ENCODE measurements around the gene BABAM2.

BABAM2 gene

DNA sequence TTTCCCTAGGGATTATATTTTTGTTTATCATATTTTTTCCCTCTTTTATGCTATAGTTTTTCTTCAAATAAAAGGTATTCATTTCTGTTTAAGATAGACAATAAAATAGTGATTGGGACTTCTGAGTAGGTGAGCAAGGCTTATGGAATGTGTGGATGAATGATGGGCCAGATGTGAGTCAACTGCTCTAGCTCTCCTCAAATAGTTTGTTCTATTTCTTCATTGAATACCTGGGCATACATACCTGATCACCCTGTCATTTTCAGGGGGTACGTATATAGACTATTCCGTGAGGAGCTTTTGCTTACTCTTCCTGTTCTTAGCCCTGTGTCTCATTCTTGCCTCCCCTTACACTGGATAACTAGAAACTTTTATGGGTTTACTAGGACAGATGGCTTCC is 41.9 kb downstream of the BABAM2 start:
- H3K27me3 ChIP-seq, result no peaks in the 10 kb centered on the region
- H3K4me1 ChIP-seq, result peaks cover 8% of the 10 kb centered on the region; the same call in 1 of the 2 replicates
- H3K4me2 ChIP-seq, result no peak overlapping the region
- no peaks in the 10 kb centered on the region for H4K20me1 ChIP-seq
- H3K9ac ChIP-seq, result no peak overlapping the region
- peaks cover 6% of the 10 kb centered on the region; the same call in 1 of the 2 replicates for H3K9me3 ChIP-seq
- no peak for TF ChIP-seq Cebpa-rat (IDR thresholded peaks at IDR 0.05)
- H3K4me3 ChIP-seq, result no peak overlapping the region
- peaks cover 33% of the 10 kb centered on the region for H3K36me3 ChIP-seq
- H3K27ac ChIP-seq, result no peak overlapping the region

DNA sequence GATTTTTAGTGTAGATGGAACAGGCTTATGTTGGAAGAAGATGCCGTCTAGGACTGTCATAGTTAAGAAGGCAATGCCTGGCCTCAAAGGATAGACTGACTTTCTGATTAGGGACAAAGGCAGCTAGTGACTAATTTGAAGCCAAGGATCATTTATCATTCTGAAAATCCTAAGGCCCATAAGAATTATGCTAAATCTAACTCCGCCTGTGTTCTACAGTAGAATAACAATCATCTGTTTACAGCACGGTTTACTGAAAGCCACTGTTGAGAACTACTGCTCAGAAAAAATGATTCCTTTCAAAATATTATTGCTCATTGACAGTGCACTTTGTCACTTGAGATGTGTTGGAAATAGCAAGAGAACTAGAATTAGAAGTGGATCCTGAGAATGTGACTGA is 44.5 kb downstream of the BABAM2 start:
- Histone ChIP-seq H3K36me3 (peaks cover 29% of the 10 kb centered on the region), H4K20me1 (no peaks in the 10 kb centered on the region), H3K4me2 (no peak overlapping the region), H3K27me3 (no peaks in the 10 kb centered on the region), H3K9me3 (peaks cover 6% of the 10 kb centered on the region; the same call in 1 of the 2 replicates), H3K4me3 (no peak overlapping the region), H3K9ac (no peak overlapping the region), H3K4me1 (peaks cover 8% of the 10 kb centered on the region; the same call in 1 of the 2 replicates), H3K27ac (no peak overlapping the region)
- TF ChIP-seq Cebpa-rat (IDR thresholded peaks at IDR 0.05), result no peak

DNA sequence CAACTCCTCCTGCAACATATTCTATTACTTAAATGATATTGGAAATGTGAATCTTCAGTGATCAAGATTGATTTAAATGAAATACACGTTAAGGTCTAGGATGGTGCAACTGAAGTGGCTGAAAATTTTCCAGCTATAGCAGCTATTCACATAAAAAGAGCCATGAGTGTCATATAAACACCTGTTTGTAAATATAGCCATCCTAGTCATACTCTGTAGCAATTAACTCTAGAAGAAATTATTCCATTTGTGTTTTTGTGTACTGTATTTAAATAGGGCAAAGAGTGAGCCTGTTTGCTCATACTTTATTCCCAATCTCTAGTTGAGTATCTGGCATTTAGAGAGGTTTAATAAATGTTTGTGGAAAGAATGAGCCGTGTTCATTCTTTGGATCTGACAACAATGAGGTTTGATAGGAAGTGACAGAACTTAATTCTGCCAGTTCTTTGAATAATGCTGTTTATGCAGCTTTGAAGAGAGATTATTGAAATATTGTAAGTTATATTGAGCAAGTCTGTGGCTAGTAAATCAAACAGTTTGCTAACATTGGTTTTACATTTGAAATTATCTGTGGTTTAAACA is 49.7 kb downstream of the BABAM2 start:
- Histone ChIP-seq H3K9me3 (peaks cover 13% of the 10 kb centered on the region; the same call in 1 of the 2 replicates), H3K27ac (no peak overlapping the region), H4K20me1 (no peaks in the 10 kb centered on the region), H3K9ac (no peak overlapping the region), H3K4me1 (no peaks in the 10 kb centered on the region), H3K36me3 (peaks cover 25% of the 10 kb centered on the region), H3K4me2 (no peak overlapping the region), H3K27me3 (no peaks in the 10 kb centered on the region), H3K4me3 (no peak overlapping the region)
- TF ChIP-seq Cebpa-rat (IDR thresholded peaks at IDR 0.05), result no peak

DNA sequence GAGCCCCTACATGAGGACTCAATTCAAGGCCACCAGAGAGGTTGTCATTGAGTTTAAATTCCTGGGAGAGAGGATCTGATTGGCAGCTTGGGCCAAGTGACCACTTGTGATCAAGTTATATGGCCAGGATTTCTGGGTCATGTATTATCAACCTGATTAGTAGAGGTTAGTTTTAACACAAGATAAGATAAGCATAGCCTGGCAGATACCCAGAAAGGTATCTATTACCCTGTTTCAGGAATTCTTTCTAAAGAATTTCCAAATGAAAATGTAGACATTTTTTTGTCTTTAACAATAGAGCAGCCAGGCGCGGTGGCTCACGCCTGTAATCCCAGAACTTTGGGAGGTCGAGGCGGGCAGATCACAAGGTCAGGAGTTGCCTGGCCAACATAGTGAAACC is 50.5 kb downstream of the BABAM2 start:
- no peak overlapping the region for H3K4me2 ChIP-seq
- H4K20me1 ChIP-seq, result no peaks in the 10 kb centered on the region
- H3K4me1 ChIP-seq, result no peaks in the 10 kb centered on the region
- no peaks in the 10 kb centered on the region for H3K27me3 ChIP-seq
- no peak overlapping the region for H3K9ac ChIP-seq
- no peak overlapping the region for H3K27ac ChIP-seq
- TF ChIP-seq Cebpa-rat (IDR thresholded peaks at IDR 0.05), result no peak
- peaks cover 17% of the 10 kb centered on the region for H3K36me3 ChIP-seq
- H3K9me3 ChIP-seq, result peaks cover 8% of the 10 kb centered on the region; the same call in 1 of the 2 replicates
- no peak overlapping the region for H3K4me3 ChIP-seq

DNA sequence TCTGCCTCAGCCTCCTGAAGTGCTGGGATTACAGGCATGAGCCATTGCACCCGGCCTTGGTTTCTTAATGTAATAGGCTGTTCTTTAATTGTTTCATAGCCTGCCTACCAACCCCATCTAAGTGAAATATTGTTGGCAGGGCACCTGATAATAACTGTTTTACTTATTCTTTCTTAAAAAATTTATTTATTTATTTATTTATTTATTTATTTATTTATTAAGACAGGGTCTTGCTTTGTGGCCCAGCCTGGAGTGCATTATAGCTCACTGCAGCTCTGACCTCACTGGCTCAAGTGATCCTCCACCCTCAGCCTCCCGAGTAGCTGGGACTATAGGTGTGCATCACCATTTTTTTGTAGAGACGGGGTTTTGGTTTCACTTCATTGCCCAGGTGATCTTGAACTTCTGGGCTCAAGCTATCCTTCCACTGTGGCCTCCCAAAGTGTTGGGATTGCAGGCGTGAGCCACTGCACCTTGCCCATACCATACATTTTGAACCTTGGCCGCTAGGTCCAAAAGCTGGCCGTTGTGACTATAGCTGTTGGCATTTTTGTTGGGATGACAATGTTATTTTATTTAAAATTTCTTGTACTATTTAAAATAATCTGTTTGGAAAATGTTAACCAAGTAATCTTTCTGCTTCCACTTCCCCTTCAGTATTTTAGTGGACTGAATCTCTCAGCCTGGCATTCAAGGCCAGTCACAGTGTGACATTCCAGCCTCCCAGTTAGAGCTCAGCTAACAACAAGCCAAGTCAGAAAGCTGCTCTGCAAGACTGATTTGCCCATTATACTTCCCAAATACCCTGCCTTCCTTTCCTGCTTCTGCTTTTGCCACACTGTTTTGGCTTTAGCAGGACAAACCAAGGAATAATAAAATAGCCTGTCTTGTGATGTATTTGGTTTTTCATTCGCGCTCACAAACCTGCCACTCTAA is 52.4 kb downstream of the BABAM2 start:
- TF ChIP-seq Cebpa-rat (IDR thresholded peaks at IDR 0.05), result no peak
- no peaks in the 10 kb centered on the region for H4K20me1 ChIP-seq
- H3K9ac ChIP-seq, result no peak overlapping the region
- H3K27ac ChIP-seq, result no peak overlapping the region
- 0 out of 2 replicates have a peak, but pooled peaks cover 7% of the 10 kb centered on the region for H3K9me3 ChIP-seq
- H3K36me3 ChIP-seq, result peaks cover 17% of the 10 kb centered on the region
- H3K4me2 ChIP-seq, result no peak overlapping the region
- H3K27me3 ChIP-seq, result no peaks in the 10 kb centered on the region
- H3K4me1 ChIP-seq, result no peaks in the 10 kb centered on the region
- no peak overlapping the region for H3K4me3 ChIP-seq

DNA sequence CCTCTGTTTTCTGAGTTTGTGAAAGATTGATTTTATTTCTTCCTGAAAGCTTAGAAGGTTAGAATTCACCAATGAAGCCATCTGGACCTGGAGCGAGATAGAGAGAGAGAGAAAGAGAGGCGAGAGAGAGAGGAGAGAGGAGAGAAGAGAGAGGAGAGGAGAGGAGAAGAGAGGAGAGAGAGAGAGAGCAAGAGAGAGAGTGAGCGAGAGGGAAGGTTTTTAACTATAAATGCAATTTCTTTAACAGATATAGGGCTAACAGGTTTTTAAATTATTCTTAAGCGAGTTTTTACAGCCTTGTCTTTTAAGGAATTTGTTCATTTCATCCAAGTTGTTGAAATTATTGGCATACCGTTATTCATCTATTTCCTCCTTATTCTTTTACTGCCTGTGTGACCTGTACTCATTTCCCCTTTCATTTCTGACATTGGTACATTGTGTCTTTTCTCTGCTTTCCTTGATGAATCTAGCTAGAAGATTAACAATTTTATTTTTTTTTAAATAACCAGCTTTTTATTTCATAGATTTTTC is 56.1 kb downstream of the BABAM2 start:
- no peak for TF ChIP-seq Cebpa-rat (IDR thresholded peaks at IDR 0.05)
- no peak overlapping the region for H3K27ac ChIP-seq
- H4K20me1 ChIP-seq, result no peaks in the 10 kb centered on the region
- H3K4me3 ChIP-seq, result no peak overlapping the region
- H3K4me2 ChIP-seq, result no peak overlapping the region
- peaks cover 11% of the 10 kb centered on the region; the same call in 1 of the 2 replicates for H3K4me1 ChIP-seq
- no peak overlapping the region for H3K9ac ChIP-seq
- H3K9me3 ChIP-seq, result peaks cover 9% of the 10 kb centered on the region; the same call in 1 of the 2 replicates
- no peaks in the 10 kb centered on the region for H3K27me3 ChIP-seq
- H3K36me3 ChIP-seq, result peaks cover 17% of the 10 kb centered on the region

DNA sequence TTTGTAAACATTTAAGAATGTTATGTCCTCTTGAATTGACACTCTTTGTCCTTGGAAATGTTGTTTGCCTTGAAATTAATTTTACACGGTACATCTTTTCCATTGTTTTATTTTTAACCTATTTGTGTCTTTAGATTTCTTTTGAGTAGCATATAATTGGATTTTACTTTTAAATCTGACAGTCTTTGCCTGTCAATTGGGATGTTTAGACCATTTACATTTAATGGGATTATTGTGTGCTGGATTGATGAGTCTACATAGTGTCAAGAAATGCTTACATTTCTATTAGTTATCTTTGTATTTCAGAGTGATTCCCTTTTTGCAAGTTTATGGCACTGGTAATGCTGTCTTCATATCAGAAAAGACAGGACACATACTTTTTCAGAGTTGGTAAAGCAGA is 61.5 kb downstream of the BABAM2 start:
- no peak for TF ChIP-seq Cebpa-rat (IDR thresholded peaks at IDR 0.05)
- Histone ChIP-seq H3K4me2 (no peak overlapping the region), H3K27ac (no peak overlapping the region), H3K4me3 (no peak overlapping the region), H4K20me1 (no peaks in the 10 kb centered on the region), H3K9me3 (peaks cover 20% of the 10 kb centered on the region), H3K36me3 (no peaks in the 10 kb centered on the region; the same call in 1 of the 2 replicates), H3K9ac (no peak overlapping the region), H3K4me1 (peaks cover 53% of the 10 kb centered on the region), H3K27me3 (no peaks in the 10 kb centered on the region)

DNA sequence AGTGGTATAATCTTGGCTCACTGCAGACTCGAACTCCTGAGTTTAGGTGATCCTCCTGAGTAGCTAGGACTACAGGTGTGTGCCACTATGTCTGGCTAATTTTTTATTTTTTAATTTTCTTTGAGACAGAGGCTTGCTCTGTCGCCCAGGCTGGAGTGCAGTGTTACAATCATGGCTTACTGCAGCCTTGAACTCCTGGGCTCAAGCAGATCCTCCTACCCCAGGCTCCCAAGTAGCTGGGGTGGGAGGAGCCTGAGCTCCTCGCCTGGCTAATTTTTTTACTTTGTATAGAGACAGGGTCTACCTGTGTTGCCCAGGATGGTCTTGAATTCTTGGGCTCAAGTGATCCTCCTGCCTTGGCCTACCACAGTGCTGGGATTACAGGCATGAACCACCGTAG is 62.5 kb downstream of the BABAM2 start:
- Histone ChIP-seq H3K27me3 (no peaks in the 10 kb centered on the region), H3K4me3 (no peak overlapping the region), H3K9me3 (peaks cover 20% of the 10 kb centered on the region), H3K4me2 (no peak overlapping the region), H3K27ac (peak overlapping the region; percentile 82), H4K20me1 (no peaks in the 10 kb centered on the region), H3K36me3 (no peaks in the 10 kb centered on the region; the same call in 1 of the 2 replicates), H3K4me1 (peaks cover 60% of the 10 kb centered on the region), H3K9ac (no peak overlapping the region)
- TF ChIP-seq Cebpa-rat (IDR thresholded peaks at IDR 0.05), result no peak

DNA sequence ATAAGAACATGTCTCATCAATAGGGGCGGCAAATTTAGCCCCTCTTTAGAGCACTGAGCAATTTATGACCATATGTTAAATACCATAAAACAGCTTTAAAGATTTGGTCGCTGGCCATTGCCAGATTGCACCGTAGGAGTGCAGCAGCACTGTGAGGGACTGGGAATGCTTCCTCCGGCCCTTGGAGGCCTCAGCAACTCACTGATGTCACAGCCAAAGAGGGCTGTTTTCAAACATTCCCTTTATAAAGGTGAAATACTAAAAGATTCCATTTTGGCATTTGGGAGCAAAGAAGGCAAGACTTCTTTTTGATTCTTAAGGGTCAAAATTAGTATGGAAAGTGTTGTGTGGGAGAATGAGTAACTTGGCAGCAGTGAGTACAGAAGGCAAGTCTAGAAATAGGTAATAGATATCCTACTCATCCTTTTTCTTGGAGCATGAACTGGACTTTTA is 63.7 kb downstream of the BABAM2 start:
- H3K27me3 ChIP-seq, result no peaks in the 10 kb centered on the region
- H3K36me3 ChIP-seq, result no peaks in the 10 kb centered on the region; the same call in 1 of the 2 replicates
- H3K4me3 ChIP-seq, result no peak overlapping the region
- H3K9me3 ChIP-seq, result peaks cover 20% of the 10 kb centered on the region
- H4K20me1 ChIP-seq, result no peaks in the 10 kb centered on the region
- TF ChIP-seq Cebpa-rat (IDR thresholded peaks at IDR 0.05), result no peak
- peak overlapping the region; percentile 82 for H3K27ac ChIP-seq
- H3K4me1 ChIP-seq, result peaks cover 65% of the 10 kb centered on the region
- H3K4me2 ChIP-seq, result peak overlapping the region; percentile 77
- 0 out of 2 replicates have a peak overlapping the region, but pooled peaks have one; percentile 60 for H3K9ac ChIP-seq
